ENCODE results near the gene LAIR1. TPM values are rescaled to one million over a fixed set of nuclear protein-coding genes. Genes with fewer than 3 reads are reported as not detected.
"Not testable (repeated sequence)": the region's sequence is repeated elsewhere in the genome, so short reads cannot be mapped to it uniquely, and the experiment has no call there.

LAIR1 gene
- total RNA-seq, 1 experiment from 2014 or later, result not detected

GRCh38 chr19:54341295-54341694, 23.4 kb downstream of the LAIR1 start:
- no peak for DNase-seq (ENCODE audit: low spot score)

GRCh38 chr19:54339646-54340358, 24.9 kb downstream of the LAIR1 start:
- no peak for DNase-seq (ENCODE audit: low spot score)

GRCh38 chr19:54338521-54338920, 26.2 kb downstream of the LAIR1 start:
- DNase-seq (ENCODE audit: low spot score), result no peak

- no peak for DNase-seq (ENCODE audit: low spot score)
These were observed 26.9 kb downstream of the LAIR1 start for GRCh38 chr19:54337858-54338230.

GRCh38 chr19:54336893-54337857, 27.6 kb downstream of the LAIR1 start:
- no peak for DNase-seq (ENCODE audit: low spot score)

- no peak for DNase-seq (ENCODE audit: low spot score)
These were observed 28.5 kb downstream of the LAIR1 start for GRCh38 chr19:54335979-54336892.

- DNase-seq (ENCODE audit: low spot score), result no peak
These were observed 29.6 kb downstream of the LAIR1 start for GRCh38 chr19:54335164-54335563.

GRCh38 chr19:54333586-54334298, 31.0 kb downstream of the LAIR1 start:
- no peak for DNase-seq (ENCODE audit: low spot score)

GRCh38 chr19:54332149-54332548, 32.6 kb downstream of the LAIR1 start:
- no peak for DNase-seq (ENCODE audit: low spot score)

- DNase-seq (ENCODE audit: low spot score), result no peak
These were observed 33.1 kb downstream of the LAIR1 start for GRCh38 chr19:54331626-54332025.

- DNase-seq (ENCODE audit: low spot score), result no peak
These were observed 35.1 kb downstream of the LAIR1 start for GRCh38 chr19:54329476-54330165.

- not testable (repeated sequence) for DNase-seq (ENCODE audit: low spot score)
These were observed 36.0 kb downstream of the LAIR1 start for GRCh38 chr19:54328781-54329180.

- DNase-seq (ENCODE audit: low spot score), result no peak
These were observed 39.1 kb downstream of the LAIR1 start for GRCh38 chr19:54325631-54326030.

GRCh38 chr19:54325194-54325621, 39.5 kb downstream of the LAIR1 start:
- peak; percentile 72 for DNase-seq (ENCODE audit: low spot score)

GRCh38 chr19:54324071-54324470, 40.7 kb downstream of the LAIR1 start:
- no peak for DNase-seq (ENCODE audit: low spot score)

- DNase-seq (ENCODE audit: low spot score), result not testable (repeated sequence)
These were observed 41.8 kb downstream of the LAIR1 start for GRCh38 chr19:54322934-54323333.

GRCh38 chr19:54322295-54322694, 42.4 kb downstream of the LAIR1 start:
- DNase-seq (ENCODE audit: low spot score), result not testable (repeated sequence)

- DNase-seq (ENCODE audit: low spot score), result no peak
These were observed 44.6 kb downstream of the LAIR1 start for GRCh38 chr19:54319892-54320670.

GRCh38 chr19:54319049-54319448, 45.7 kb downstream of the LAIR1 start:
- DNase-seq (ENCODE audit: low spot score), result no peak

GRCh38 chr19:54317965-54318240, 46.8 kb downstream of the LAIR1 start:
- DNase-seq (ENCODE audit: low spot score), result no peak
